ENCODE results near the gene SUSD1. TPM values are rescaled to one million over a fixed set of nuclear protein-coding genes. Genes with fewer than 3 reads are reported as not detected.

Gene SUSD1
- total and polyA plus RNA-seq, 2 of the 13 experiments (the other 11 are each of a cell fraction or from before 2014, with no cell fraction given), result 25.9 to 32.3 TPM

GRCh38 chr9:112176524-112176923 lies 1.4 kb upstream of the SUSD1 start (continued):
- TF ChIP-seq NONO (IDR thresholded peaks at IDR 0.05) (no peak), NONO (CRISPR knock-in tag; conservative IDR thresholded peaks at IDR 0.05) (no peak), ATF7-NPFF (CRISPR knock-in tag; IDR thresholded peaks at IDR 0.05; ENCODE audit: low read depth) (no peak), KAT8 (CRISPR knock-in tag; IDR thresholded peaks at IDR 0.05) (no peak), MATR3 (CRISPR knock-in tag; IDR thresholded peaks at IDR 0.05) (no peak), ZNF441 (CRISPR knock-in tag; IDR thresholded peaks at IDR 0.05; ENCODE audit: borderline replicate concordance) (no peak), ZNF234 (CRISPR knock-in tag; conservative IDR thresholded peaks at IDR 0.05) (no peak), MAFF (IDR thresholded peaks at IDR 0.05; ENCODE audit: low read depth, low read length) (no peak), BRD4 (CRISPR knock-in tag; IDR thresholded peaks at IDR 0.05) (no peak), GMEB2 (CRISPR knock-in tag; IDR thresholded peaks at IDR 0.05; ENCODE audit: low read depth) (no peak), ARID2 (CRISPR knock-in tag; IDR thresholded peaks at IDR 0.05; ENCODE audit: borderline replicate concordance) (peak; percentile 27; the same call in 1 of the 2 replicates), SAP130 (CRISPR knock-in tag; IDR thresholded peaks at IDR 0.05; ENCODE audit: low read depth) (peak; percentile 46; the same call in 1 of the 2 replicates), PREB (CRISPR knock-in tag; IDR thresholded peaks at IDR 0.05) (no peak), FOXA1 (IDR thresholded peaks at IDR 0.05) (no peak), FOXA1 (CRISPR knock-in tag; IDR thresholded peaks at IDR 0.05) (0 out of 2 replicates have a peak, but pooled peaks have one; percentile 29), EEA1 (CRISPR knock-in tag; IDR thresholded peaks at IDR 0.05; ENCODE audit: borderline replicate concordance) (no peak), ZNF225 (CRISPR knock-in tag; IDR thresholded peaks at IDR 0.05) (no peak), ZNF263 (CRISPR knock-in tag; IDR thresholded peaks at IDR 0.05) (no peak), SUZ12 (IDR thresholded peaks at IDR 0.05; ENCODE audit: low read depth, low read length) (no peak), TRIM24 (CRISPR knock-in tag; IDR thresholded peaks at IDR 0.05) (no peak), DNMT3B (CRISPR knock-in tag; conservative IDR thresholded peaks at IDR 0.05) (no peak), HDAC1 (CRISPR knock-in tag; IDR thresholded peaks at IDR 0.05) (no peak), ZMYM4 (CRISPR knock-in tag; IDR thresholded peaks at IDR 0.05) (no peak), SRF (IDR thresholded peaks at IDR 0.05; ENCODE audit: low read depth, low read length) (peak; percentile 90), PHF5A (CRISPR knock-in tag; IDR thresholded peaks at IDR 0.05; ENCODE audit: low read depth, unreplicated experiment) (no peak)

Measured in HepG2 (cell line).